D721Med (cell line): ENCODE measurements around the gene ITGAX.

Experiments used
- DNase-seq: peaks from one replicate; pipeline ENCODE4 v3.0.0; 2011; ENCODE audit warnings: low spot score; ENCODE audit not compliant: insufficient read length
- FAIRE-seq: peaks from 2 replicates; lab custom pipeline; 2011; peaks lifted over from hg19 to GRCh38; lab: Jason Lieb, UNC
- CTCF ChIP-seq: IDR thresholded peaks from 2 replicates; pipeline ENCODE4 v1.5.1; 2012; ENCODE audit warnings: mild to moderate bottlenecking, control low read depth; ENCODE audit not compliant: insufficient read depth; ENCODE audit errors: missing control alignments

ITGAX gene

GRCh38 chr16:31428638-31429247 is 73.8 kb downstream of the ITGAX start:
- TF ChIP-seq CTCF = no peak
- DNase-seq = no peak
- FAIRE-seq = no peak

- no peak for DNase-seq
- no peak for TF ChIP-seq CTCF
- no peak for FAIRE-seq
Measured at GRCh38 chr16:31429314-31429713, 74.3 kb downstream of the ITGAX start.

- TF ChIP-seq CTCF = no peak
- FAIRE-seq = no peak
Measured at GRCh38 chr16:31429796-31430195, 74.8 kb downstream of the ITGAX start.

GRCh38 chr16:31430380-31431052 is 75.5 kb downstream of the ITGAX start:
- DNase-seq (no peak), FAIRE-seq (no peak)
- TF ChIP-seq CTCF = no peak

More at GRCh38 chr16:31429796-31430195, 74.8 kb downstream of the ITGAX start:
- DNase-seq = no peak
